Measurements from ENCODE around the gene PNPT1. TPM values are rescaled to one million over a fixed set of nuclear protein-coding genes. Genes with fewer than 3 reads are reported as not detected.

The PNPT1 gene
- total and polyA plus RNA-seq, 2 donors (not counting 3 experiments of a cell fraction or from before 2014, with no cell fraction given) = 6.6 to 32.4 TPM

- DNase-seq (ENCODE audit: low read depth, low spot score) (peak; percentile 78), FAIRE-seq (peak; percentile 94)
- no peaks in the 10 kb centered on the region for H3K9me3 ChIP-seq (replicated peaks; ENCODE audit: control insufficient read depth, insufficient read depth, low read length)
- H4K20me1 ChIP-seq (replicated peaks; ENCODE audit: control insufficient read depth, extremely low read depth, insufficient read depth, low read length) = no peaks in the 10 kb centered on the region
- dilution Hi-C loops (cut with MboI; ENCODE audit: extremely low pct_ligation_motif_present, low sequenced_read_pairs) (no loop called here), intact Hi-C loops (cut with micrococcal nuclease) (no loop called here)
- no peak for TF ChIP-seq CTCF (IDR thresholded peaks at IDR 0.05; ENCODE audit: extremely low read depth in 1 of 2, insufficient read depth in 1 of 2, low read depth in 1 of 2, low read length in 2 of 2)
- peak; percentile 52 for TF ChIP-seq POLR2A (IDR thresholded peaks at IDR 0.05; ENCODE audit: low read depth, low read length)
- peak; percentile 26 for TF ChIP-seq POLR2AphosphoS5 (IDR thresholded peaks at IDR 0.05; ENCODE audit: insufficient read depth, low read depth, low read length)
- peak; percentile 66 for TF ChIP-seq MYC (IDR thresholded peaks at IDR 0.05; ENCODE audit: low read depth, low read length)
- TF ChIP-seq MAX (IDR thresholded peaks at IDR 0.05; ENCODE audit: insufficient read depth, insufficient read length) = no peak
- H2AFZ ChIP-seq (ENCODE audit: low read depth, low read length) = peak overlapping the region; percentile 44
- H3K4me2 ChIP-seq (ENCODE audit: insufficient read depth, low read length) = peak overlapping the region; percentile 74
- no peaks in the 10 kb centered on the region for H3K9me1 ChIP-seq (replicated peaks; ENCODE audit: control insufficient read depth, extremely low read depth, insufficient read depth, low read length)
- peak overlapping the region; percentile 97 for H3K9ac ChIP-seq (replicated peaks; ENCODE audit: extremely low read depth, insufficient read depth, low read length)
- peak overlapping the region; percentile 58 to 97 (median 96) for H3K4me3 ChIP-seq (replicated peaks in 1 of 3; ENCODE audit: insufficient read depth in 1 of 3, low read depth in 1 of 3, low read length in 3 of 3)
- peaks cover 69% of the 10 kb centered on the region for H3K79me2 ChIP-seq (ENCODE audit: control insufficient read depth, insufficient read depth, low read length)
- TSS peak; percentile 72 for BruUV-seq (replicated peaks)
- peak overlapping the region; percentile 87 for H3K27ac ChIP-seq (ENCODE audit: insufficient read depth, low read depth, low read length)
- H3K36me3 ChIP-seq (ENCODE audit: control insufficient read depth in 2 of 2, extremely low read depth in 1 of 2, insufficient read depth in 2 of 2, low read length in 2 of 2) = no peaks in the 10 kb centered on the region
- H3K27me3 ChIP-seq (ENCODE audit: control insufficient read depth in 2 of 2, insufficient read depth in 2 of 2, low read length in 2 of 2) = no peaks in the 10 kb centered on the region
- POLR2A ChIA-PET = interaction anchor here (0.5 to 0.6 kb wide), 2 partner anchors 19 to 269 kb away, joined by 4 to 6 read pairs; no protein-coding TSS in a partner anchor
- peaks cover 24% of the 10 kb centered on the region for H3K4me1 ChIP-seq (ENCODE audit: control insufficient read depth, extremely low read depth, insufficient read depth, low read length)
- CTCF ChIA-PET = interaction anchor here (0.6 to 1.7 kb wide), 5 partner anchors 9 to 512 kb away, joined by 3 to 4 read pairs (median 3); partner anchors contain the start of gene MTIF2
Measured at GRCh38 chr2:55618275-55619055, 75.2 kb downstream of the PNPT1 start.
